ENCODE measurements around the gene SFSWAP. TPM values are rescaled to one million over a fixed set of nuclear protein-coding genes. Genes with fewer than 3 reads are reported as not detected.

SFSWAP gene
- total RNA-seq, 1 donor from 2014 or later: 60.1 TPM

DNA sequence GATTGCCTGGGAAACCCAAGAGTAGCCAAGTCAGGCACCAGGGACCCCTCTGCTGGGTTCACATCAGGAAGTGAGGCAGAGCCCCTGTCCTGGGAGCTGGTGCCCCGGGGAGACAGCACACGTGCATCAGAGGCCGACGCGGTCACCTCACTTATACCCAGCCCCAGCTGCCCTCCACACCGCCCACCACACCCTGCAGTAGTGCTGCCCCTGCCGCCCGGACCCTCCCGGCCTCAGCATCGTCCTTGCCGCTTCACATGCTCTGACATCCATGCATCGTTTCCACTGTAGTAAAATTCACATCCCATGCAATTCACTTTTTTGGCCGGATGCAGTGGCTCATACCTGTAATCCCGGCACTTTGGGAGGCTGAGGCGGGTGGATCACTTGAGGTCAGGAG lies 131.3 kb downstream of the SFSWAP start:
- no peaks in the 10 kb centered on the region for H3K4me1 Mint-ChIP-seq (ENCODE audit: low read depth)
- H3K27ac Mint-ChIP-seq: no peak overlapping the region
- DNase-seq (ENCODE audit: low spot score): no peak
- H3K36me3 Mint-ChIP-seq (ENCODE audit: low read depth): no peaks in the 10 kb centered on the region
- H3K4me3 Mint-ChIP-seq (ENCODE audit: low read depth): no peak overlapping the region
- intact Hi-C loops (cut with micrococcal nuclease): no loop called here
- H3K9me3 Mint-ChIP-seq: no peaks in the 10 kb centered on the region
- no peaks in the 10 kb centered on the region for H3K27me3 Mint-ChIP-seq (ENCODE audit: low read depth)

DNA sequence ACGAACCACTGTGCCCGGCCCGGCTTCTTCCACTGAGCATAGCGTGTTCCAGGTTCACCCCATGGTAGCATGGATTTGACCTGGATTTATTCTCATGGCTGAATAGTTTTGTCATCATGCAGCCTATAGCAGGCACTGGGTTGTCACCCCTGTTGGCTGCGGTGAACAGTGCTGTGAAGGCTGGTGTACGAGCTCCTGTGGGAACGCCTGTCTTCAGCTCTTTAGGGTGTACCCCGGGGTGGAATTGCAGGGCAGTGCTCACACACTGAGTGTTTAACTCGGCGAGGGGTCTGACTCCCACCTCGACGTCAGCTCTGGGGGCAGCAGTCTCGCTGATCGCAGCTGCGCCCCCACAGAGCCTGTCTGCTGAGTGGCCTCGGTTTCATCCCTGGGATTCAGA lies 132.6 kb downstream of the SFSWAP start:
- Mint-ChIP-seq H3K4me3 (ENCODE audit: low read depth) (no peak overlapping the region), H3K4me1 (ENCODE audit: low read depth) (no peaks in the 10 kb centered on the region), H3K27ac (no peak overlapping the region), H3K27me3 (ENCODE audit: low read depth) (no peaks in the 10 kb centered on the region), H3K36me3 (ENCODE audit: low read depth) (no peaks in the 10 kb centered on the region), H3K9me3 (no peaks in the 10 kb centered on the region)
- intact Hi-C loops (cut with micrococcal nuclease): no loop called here
- no peak for DNase-seq (ENCODE audit: low spot score)

DNA sequence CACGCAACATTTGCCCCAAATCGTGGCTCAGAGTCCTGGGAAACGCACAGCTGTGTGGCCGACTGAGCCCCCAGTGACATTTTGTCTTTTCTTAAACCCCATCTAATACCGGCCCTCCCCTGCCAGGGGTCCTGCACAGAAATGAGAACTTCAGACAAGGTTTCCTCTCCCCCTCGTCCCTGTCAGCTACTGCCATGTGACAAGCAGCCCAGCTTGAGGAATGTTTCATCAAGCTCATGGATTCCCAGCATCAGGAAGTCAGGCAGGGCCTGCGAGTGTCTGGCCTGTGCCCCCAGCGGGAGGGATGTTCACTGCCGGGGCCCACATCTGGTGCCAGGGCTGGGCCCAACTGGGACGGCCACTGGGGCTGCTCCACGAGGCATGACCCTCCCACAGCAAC lies 133.2 kb downstream of the SFSWAP start:
- Mint-ChIP-seq H3K27ac (no peak overlapping the region), H3K9me3 (no peaks in the 10 kb centered on the region), H3K27me3 (ENCODE audit: low read depth) (no peaks in the 10 kb centered on the region), H3K4me3 (ENCODE audit: low read depth) (no peak overlapping the region), H3K4me1 (ENCODE audit: low read depth) (no peaks in the 10 kb centered on the region), H3K36me3 (ENCODE audit: low read depth) (no peaks in the 10 kb centered on the region)
- intact Hi-C loops (cut with micrococcal nuclease): no loop called here
- DNase-seq (ENCODE audit: low spot score): no peak

DNA sequence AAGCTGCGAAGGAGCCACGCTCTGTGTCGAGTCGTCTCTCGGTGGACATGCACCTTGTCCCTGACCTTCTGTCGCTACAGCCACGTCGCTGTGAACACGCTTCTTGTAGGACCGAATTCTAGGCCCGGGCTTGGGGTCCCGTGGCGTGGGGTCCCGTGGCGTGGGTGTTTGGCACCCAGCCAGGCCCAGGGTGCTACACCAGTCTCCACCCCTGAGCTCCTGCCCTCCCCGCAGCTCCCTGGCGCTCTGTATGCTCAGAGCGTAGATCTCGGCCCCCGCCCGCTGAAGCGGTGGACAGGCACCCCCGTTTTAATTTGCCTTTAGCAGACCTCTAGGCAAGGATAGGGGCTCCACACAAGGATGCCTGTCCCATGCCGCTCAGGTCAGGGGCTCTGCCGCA lies 133.8 kb downstream of the SFSWAP start:
- no peaks in the 10 kb centered on the region for H3K4me1 Mint-ChIP-seq (ENCODE audit: low read depth)

DNA sequence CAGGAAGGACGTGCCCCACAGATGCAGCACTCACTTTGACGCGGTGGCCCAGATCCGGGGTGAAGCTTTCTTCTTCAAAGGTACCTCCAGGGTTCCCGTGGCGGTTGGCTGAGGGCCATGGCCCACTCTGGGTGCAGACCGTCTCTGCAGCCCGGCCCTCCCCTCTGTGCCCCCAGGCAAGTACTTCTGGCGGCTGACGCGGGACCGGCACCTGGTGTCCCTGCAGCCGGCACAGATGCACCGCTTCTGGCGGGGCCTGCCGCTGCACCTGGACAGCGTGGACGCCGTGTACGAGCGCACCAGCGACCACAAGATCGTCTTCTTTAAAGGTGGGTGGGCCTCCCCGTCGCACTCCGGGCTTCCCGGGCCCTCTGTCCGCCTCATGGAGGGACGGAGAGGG lies 134.2 kb downstream of the SFSWAP start:
- DNase-seq (ENCODE audit: low spot score): no peak
- Mint-ChIP-seq H3K9me3 (no peaks in the 10 kb centered on the region), H3K36me3 (ENCODE audit: low read depth) (no peaks in the 10 kb centered on the region), H3K27me3 (ENCODE audit: low read depth) (no peaks in the 10 kb centered on the region), H3K4me1 (ENCODE audit: low read depth) (no peaks in the 10 kb centered on the region), H3K4me3 (ENCODE audit: low read depth) (no peak overlapping the region), H3K27ac (no peak overlapping the region)
- intact Hi-C loops (cut with micrococcal nuclease): no loop called here

More for the DNA sequence above, 133.8 kb downstream of the SFSWAP start:
- H3K27me3 Mint-ChIP-seq (ENCODE audit: low read depth): no peaks in the 10 kb centered on the region
- intact Hi-C loops (cut with micrococcal nuclease): no loop called here
- DNase-seq (ENCODE audit: low spot score): no peak
- H3K36me3 Mint-ChIP-seq (ENCODE audit: low read depth): no peaks in the 10 kb centered on the region
- no peak overlapping the region for H3K27ac Mint-ChIP-seq
- H3K4me3 Mint-ChIP-seq (ENCODE audit: low read depth): no peak overlapping the region
- H3K9me3 Mint-ChIP-seq: no peaks in the 10 kb centered on the region

DNA sequence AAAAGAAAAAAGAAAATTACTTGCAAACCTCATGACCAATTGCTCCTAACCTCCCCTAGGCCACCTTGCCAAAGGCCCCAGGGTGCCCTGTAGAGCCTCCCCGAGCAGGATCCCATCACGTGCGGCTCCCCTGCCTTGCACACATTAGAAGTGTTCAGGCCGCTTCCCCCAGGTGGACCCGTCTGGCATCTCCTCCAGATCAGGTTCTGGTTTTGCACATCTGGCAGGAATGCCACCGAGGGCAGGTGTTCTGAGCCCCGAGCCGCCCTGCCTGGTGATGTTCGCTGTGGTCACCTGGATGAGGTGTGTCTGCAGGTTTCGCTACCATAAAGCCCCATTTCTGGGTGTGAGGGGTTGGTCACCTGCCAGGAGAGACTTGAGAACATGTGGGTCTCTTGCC lies 136.6 kb downstream of the SFSWAP start:
- Mint-ChIP-seq H3K4me1 (ENCODE audit: low read depth) (no peaks in the 10 kb centered on the region), H3K36me3 (ENCODE audit: low read depth) (no peaks in the 10 kb centered on the region), H3K27ac (no peak overlapping the region), H3K4me3 (ENCODE audit: low read depth) (no peak overlapping the region), H3K9me3 (no peaks in the 10 kb centered on the region), H3K27me3 (ENCODE audit: low read depth) (no peaks in the 10 kb centered on the region)
- intact Hi-C loops (cut with micrococcal nuclease): no loop called here
- no peak for DNase-seq (ENCODE audit: low spot score)

DNA sequence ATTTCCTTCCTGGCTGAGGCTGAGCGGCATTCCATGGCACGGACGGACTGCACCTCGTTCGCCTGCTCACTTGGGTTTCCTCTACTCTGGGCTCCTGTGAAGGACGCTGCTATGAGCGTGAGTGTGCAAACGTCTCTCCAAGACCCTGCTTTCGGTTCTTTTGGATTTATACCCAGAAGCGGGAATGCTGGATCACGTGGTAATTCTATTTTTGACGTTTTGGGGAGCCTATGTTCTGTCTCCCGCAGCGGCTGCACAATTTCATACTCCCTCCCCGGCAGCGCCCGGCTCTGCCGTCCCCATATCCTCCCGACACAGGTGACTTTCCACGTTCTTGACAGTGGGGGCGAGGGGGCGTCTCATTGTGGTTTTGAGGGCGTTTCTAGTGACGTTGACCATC lies 137.9 kb downstream of the SFSWAP start:
- Mint-ChIP-seq H3K4me3 (ENCODE audit: low read depth) (no peak overlapping the region), H3K27ac (no peak overlapping the region), H3K36me3 (ENCODE audit: low read depth) (no peaks in the 10 kb centered on the region), H3K27me3 (ENCODE audit: low read depth) (no peaks in the 10 kb centered on the region), H3K9me3 (no peaks in the 10 kb centered on the region), H3K4me1 (ENCODE audit: low read depth) (peaks cover 2% of the 10 kb centered on the region)
- intact Hi-C loops (cut with micrococcal nuclease): no loop called here
- no peak for DNase-seq (ENCODE audit: low spot score)

Other genes starting within 250 kb of the SFSWAP start
- gene MMP17, start 117.3 kb downstream of the SFSWAP start, total RNA-seq: 0.25 and 0.62 TPM in 2 replicates
- 28.0 and 30.2 TPM in 2 replicates for gene ULK1, start 183.5 kb downstream of the SFSWAP start, total RNA-seq
- gene PUS1, start 218.2 kb downstream of the SFSWAP start, total RNA-seq: 71.2 and 79.2 TPM in 2 replicates
- gene EP400, start 238.9 kb downstream of the SFSWAP start, total RNA-seq: 57.7 and 58.0 TPM in 2 replicates